Measurements from ENCODE around the gene PCBD1. TPM values are rescaled to one million over a fixed set of nuclear protein-coding genes. Genes with fewer than 3 reads are reported as not detected.

Gene PCBD1
- total RNA-seq, 1 experiment from 2014 or later, result 52.4 TPM

- H3K27ac Mint-ChIP-seq (ENCODE audit: low read depth, unreplicated experiment), result no peak overlapping the region
- peaks cover 21% of the 10 kb centered on the region for H3K4me1 Mint-ChIP-seq (ENCODE audit: insufficient read depth, unreplicated experiment)
- ChIA-PET CTCF (interaction anchor here (2.1 kb wide), 1 partner anchor 46 kb away, joined by 8 read pairs; no protein-coding TSS in a partner anchor), POLR2A (interaction anchor here (0.6 to 3.0 kb wide), 3 partner anchors 16 to 663 kb away, joined by 3 to 15 read pairs (median 4); partner anchors contain the start of gene SAR1A)
- H3K4me3 Mint-ChIP-seq (ENCODE audit: unreplicated experiment), result no peak overlapping the region
- H3K9me3 Mint-ChIP-seq (ENCODE audit: unreplicated experiment), result no peaks in the 10 kb centered on the region
- TF ChIP-seq, protein P1, sequence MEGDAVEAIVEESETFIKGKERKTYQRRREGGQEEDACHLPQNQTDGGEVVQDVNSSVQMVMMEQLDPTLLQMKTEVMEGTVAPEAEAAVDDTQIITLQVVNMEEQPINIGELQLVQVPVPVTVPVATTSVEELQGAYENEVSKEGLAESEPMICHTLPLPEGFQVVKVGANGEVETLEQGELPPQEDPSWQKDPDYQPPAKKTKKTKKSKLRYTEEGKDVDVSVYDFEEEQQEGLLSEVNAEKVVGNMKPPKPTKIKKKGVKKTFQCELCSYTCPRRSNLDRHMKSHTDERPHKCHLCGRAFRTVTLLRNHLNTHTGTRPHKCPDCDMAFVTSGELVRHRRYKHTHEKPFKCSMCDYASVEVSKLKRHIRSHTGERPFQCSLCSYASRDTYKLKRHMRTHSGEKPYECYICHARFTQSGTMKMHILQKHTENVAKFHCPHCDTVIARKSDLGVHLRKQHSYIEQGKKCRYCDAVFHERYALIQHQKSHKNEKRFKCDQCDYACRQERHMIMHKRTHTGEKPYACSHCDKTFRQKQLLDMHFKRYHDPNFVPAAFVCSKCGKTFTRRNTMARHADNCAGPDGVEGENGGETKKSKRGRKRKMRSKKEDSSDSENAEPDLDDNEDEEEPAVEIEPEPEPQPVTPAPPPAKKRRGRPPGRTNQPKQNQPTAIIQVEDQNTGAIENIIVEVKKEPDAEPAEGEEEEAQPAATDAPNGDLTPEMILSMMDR (IDR thresholded peaks at IDR 0.05; ENCODE audit: unreplicated experiment), result no peak
- peaks cover 10% of the 10 kb centered on the region for H3K36me3 Mint-ChIP-seq (ENCODE audit: insufficient read depth, unreplicated experiment)
- BruUV-seq (replicated peaks), result no TSS peak
- H3K27me3 Mint-ChIP-seq (ENCODE audit: insufficient read depth, unreplicated experiment), result no peaks in the 10 kb centered on the region
- intact Hi-C loops (cut with micrococcal nuclease), result no loop called here
- DNase-seq (ENCODE audit: unreplicated experiment), result no peak
Observed at GRCh38 chr10:70833601-70834000, 54.8 kb downstream of the PCBD1 start.

Other genes starting within 250 kb of the PCBD1 start
- gene ADAMTS14, start 216.1 kb downstream of the PCBD1 start, total RNA-seq (2022), result 0.25 TPM in 1 of 2 replicates, not detected in the other
- not detected in 2 replicates for gene TBATA, start 103.2 kb downstream of the PCBD1 start, total RNA-seq (2022)
- 81.5 and 93.8 TPM in 2 replicates for gene SGPL1, start 72.6 kb downstream of the PCBD1 start, total RNA-seq (2022)

All from MCF 10A (cell line).